Trophoblast cell (in vitro differentiated cells and primary cell): ENCODE measurements around the gene CS.
"Not testable (repeated sequence)": the region's sequence is repeated elsewhere in the genome, so short reads cannot be mapped to it uniquely, and the experiment has no call there.

Source experiments
- DNase-seq, 2 donors: peaks; one replicate each; pipeline ENCODE4 v3.0.0-alpha.2; 2016
- H2AFZ ChIP-seq: 2 replicates; pipeline ENCODE4 v1.6.1; 2013; ENCODE audit warnings: low read length, moderate library complexity, mild to moderate bottlenecking; ENCODE audit not compliant: insufficient read depth, poor library complexity
- H2AK5ac ChIP-seq: 2 replicates; pipeline ENCODE4 v1.6.1; 2013; ENCODE audit warnings: mild to moderate bottlenecking, low read length
- H2BK120ac ChIP-seq: 2 replicates; pipeline ENCODE4 v1.6.1; 2013; ENCODE audit warnings: low read length, mild to moderate bottlenecking, moderate library complexity; ENCODE audit not compliant: insufficient read depth, poor library complexity
- H2BK12ac ChIP-seq: 2 replicates; pipeline ENCODE4 v1.6.1; 2013; ENCODE audit warnings: mild to moderate bottlenecking, low read length, moderate library complexity
- H2BK5ac ChIP-seq: 2 replicates; pipeline ENCODE4 v1.6.1; 2013; ENCODE audit warnings: low read length, low read depth, moderate library complexity, mild to moderate bottlenecking; ENCODE audit not compliant: poor library complexity
- H3K14ac ChIP-seq: 2 replicates; pipeline ENCODE4 v1.6.1; 2013; ENCODE audit warnings: mild to moderate bottlenecking, low read length
- H3K18ac ChIP-seq: 2 replicates; pipeline ENCODE4 v1.6.1; 2013; ENCODE audit warnings: mild to moderate bottlenecking, low read length
- H3K23ac ChIP-seq: 2 replicates; pipeline ENCODE4 v1.6.1; 2013; ENCODE audit warnings: low read length
- H3K27ac ChIP-seq: 2 replicates; pipeline ENCODE4 v1.5.1; 2013; ENCODE audit warnings: low read depth, mild to moderate bottlenecking, inconsistent platforms, low read length, moderate library complexity
- H3K27me3 ChIP-seq: 2 replicates; pipeline ENCODE4 v1.6.1; 2013; ENCODE audit warnings: inconsistent platforms, mild to moderate bottlenecking, low read length, moderate library complexity; ENCODE audit not compliant: insufficient read depth
- H3K36me3 ChIP-seq, 2 experiments: 1 replicate in 1 of 2; 2 replicates in 1 of 2; pipeline ENCODE4 v1.6.1; 2013; ENCODE audit warnings: low read length in 2 of 2, mild to moderate bottlenecking in 2 of 2, moderate library complexity in 1 of 2; ENCODE audit not compliant: insufficient read depth in 2 of 2, control insufficient read depth in 1 of 2
- H3K4ac ChIP-seq: 2 replicates; pipeline ENCODE4 v1.6.1; 2013; ENCODE audit warnings: low read depth, mild to moderate bottlenecking, low read length, moderate library complexity
- H3K4me1 ChIP-seq, 2 experiments: 1 replicate in 1 of 2; 2 replicates in 1 of 2; pipeline ENCODE4 v1.6.1; 2013; ENCODE audit warnings: low read length in 2 of 2, mild to moderate bottlenecking in 2 of 2, moderate library complexity in 1 of 2; ENCODE audit not compliant: insufficient read depth in 2 of 2, control insufficient read depth in 1 of 2
- H3K4me2 ChIP-seq: 2 replicates; pipeline ENCODE4 v1.6.1; 2013; ENCODE audit warnings: inconsistent platforms, mild to moderate bottlenecking, low read length, moderate library complexity
- H3K4me3 ChIP-seq: 2 replicates; pipeline ENCODE4 v1.5.1; 2013; ENCODE audit warnings: mild to moderate bottlenecking, low read depth, low read length, inconsistent platforms
- H3K79me1 ChIP-seq: one replicate; pipeline ENCODE4 v1.6.1; 2013; ENCODE audit warnings: low read length
- H3K79me2 ChIP-seq: 2 replicates; pipeline ENCODE4 v1.6.1; 2013; ENCODE audit warnings: low read length, mild to moderate bottlenecking; ENCODE audit not compliant: control insufficient read depth, insufficient read depth, poor library complexity
- H3K9ac ChIP-seq: 2 replicates; pipeline ENCODE4 v1.6.1; 2013; ENCODE audit warnings: mild to moderate bottlenecking, low read length
- H3K9me3 ChIP-seq: 2 replicates; pipeline ENCODE4 v1.6.1; 2013; ENCODE audit warnings: low read depth, mild to moderate bottlenecking, control low read depth, inconsistent platforms, low read length; ENCODE audit not compliant: insufficient read depth
- H4K12ac ChIP-seq: 2 replicates; pipeline ENCODE4 v1.6.1; 2013; ENCODE audit warnings: low read depth, mild to moderate bottlenecking, low read length, moderate library complexity
- H4K8ac ChIP-seq: 2 replicates; pipeline ENCODE4 v1.6.1; 2013; ENCODE audit warnings: low read depth, mild to moderate bottlenecking, low read length, moderate library complexity
- H4K91ac ChIP-seq: one replicate; pipeline ENCODE4 v1.6.1; 2013; ENCODE audit warnings: low read depth, mild to moderate bottlenecking, low read length, moderate library complexity
- WGBS: extraction: QIAGEN DNeasy Blood & Tissue Kit; methylation state at CpG from one replicate; pipeline ENCODE4 v1.1.7; 2013; ENCODE audit warnings: missing lambda C conversion rate; ENCODE audit not compliant: insufficient read length, insufficient coverage; ENCODE audit errors: extremely low coverage; 5-methylcytosine and 5-hydroxymethylcytosine counted together

The CS gene

DNA sequence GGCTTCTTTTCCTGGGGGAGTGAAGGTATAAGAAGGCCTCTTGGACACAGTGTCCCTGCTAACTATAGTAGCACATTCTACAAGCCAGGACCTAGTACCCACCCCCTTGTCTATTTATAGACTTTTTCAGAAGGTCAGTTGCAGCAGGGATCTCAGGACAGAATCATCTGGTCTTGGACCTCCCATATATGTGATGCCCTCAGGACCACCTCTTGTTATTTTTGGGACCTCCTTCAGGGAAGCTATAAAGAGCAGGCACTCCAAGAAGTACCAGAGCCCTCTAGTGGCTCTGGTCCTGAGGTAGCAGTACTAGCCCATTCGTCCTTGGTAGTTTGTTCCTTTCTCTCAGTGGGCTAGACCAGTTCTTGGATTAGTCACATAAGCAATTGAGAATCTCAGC is 29.1 kb downstream of the CS start:
- WGBS, result no CpG with 5 or more reads among the region's 1 CpG
- Histone ChIP-seq H4K91ac (no peak overlapping the region), H3K9me3 (no peaks in the 10 kb centered on the region), H3K79me2 (peaks cover 2% of the 10 kb centered on the region), H3K4me3 (no peak overlapping the region), H3K9ac (no peak overlapping the region), H3K14ac (no peak overlapping the region), H3K27me3 (no peaks in the 10 kb centered on the region), H4K8ac (no peak overlapping the region), H3K4me1 (peaks cover 2 to 4% of the 10 kb centered on the region in 2 experiments), H3K27ac (no peak overlapping the region), H2BK120ac (no peak overlapping the region), H2AFZ (no peak overlapping the region), H2BK12ac (no peak overlapping the region), H3K4ac (no peak overlapping the region), H3K18ac (no peak overlapping the region), H3K4me2 (no peak overlapping the region), H3K23ac (no peak overlapping the region), H3K36me3 (peaks cover 34 to 49% of the 10 kb centered on the region in 2 experiments), H3K79me1 (peaks cover 3% of the 10 kb centered on the region), H4K12ac (no peak overlapping the region), H2BK5ac (no peak overlapping the region), H2AK5ac (no peak overlapping the region)
- DNase-seq, result peak in 1 of 2 donors; percentile 41

DNA sequence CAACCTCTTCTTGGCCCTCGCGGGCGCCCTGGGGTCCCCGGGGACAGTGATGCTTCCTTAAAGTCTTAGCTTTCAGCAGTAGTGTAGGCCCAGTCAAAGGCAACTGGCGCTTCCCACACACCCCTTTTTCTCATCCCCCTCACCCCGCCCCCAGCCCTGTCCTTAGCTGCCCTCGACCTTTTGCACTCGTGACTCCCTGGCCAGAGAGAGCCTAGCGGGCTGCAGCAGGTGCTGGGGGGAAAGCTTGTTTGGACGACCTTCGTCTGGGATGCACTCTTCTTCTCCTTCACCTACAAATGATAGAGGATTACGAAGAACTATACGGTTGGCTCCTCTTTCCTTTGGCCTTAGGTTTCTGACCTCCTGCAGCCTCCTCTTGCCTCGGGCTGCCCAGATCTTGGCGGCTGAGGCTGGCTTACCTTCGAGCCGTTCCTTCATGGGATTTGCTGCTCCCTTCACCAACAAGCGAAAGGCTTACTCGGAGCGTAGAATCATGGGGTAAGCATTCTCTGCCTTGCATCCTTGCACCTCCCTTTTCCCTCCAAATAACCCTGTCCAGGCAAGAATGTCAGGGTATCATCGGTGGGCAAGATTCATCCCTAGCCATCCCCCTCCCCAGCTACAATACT is 32.6 kb downstream of the CS start:
- Histone ChIP-seq H3K18ac (no peak overlapping the region), H4K12ac (no peak overlapping the region), H3K4me1 (peaks cover 2 to 4% of the 10 kb centered on the region in 2 experiments), H2AK5ac (no peak overlapping the region), H3K36me3 (peaks cover 8 to 16% of the 10 kb centered on the region in 2 experiments), H3K4ac (no peak overlapping the region), H4K8ac (peak overlapping the region; percentile 42), H2BK5ac (no peak overlapping the region), H2AFZ (peak overlapping the region; percentile 31), H2BK120ac (no peak overlapping the region), H3K9ac (peak overlapping the region; percentile 20), H3K27me3 (no peaks in the 10 kb centered on the region), H4K91ac (no peak overlapping the region), H3K14ac (no peak overlapping the region), H3K79me2 (peaks cover 2% of the 10 kb centered on the region), H3K4me2 (peak overlapping the region; percentile 82), H3K79me1 (peaks cover 3% of the 10 kb centered on the region), H3K4me3 (peak overlapping the region; percentile 83), H3K9me3 (no peaks in the 10 kb centered on the region), H3K23ac (no peak overlapping the region), H2BK12ac (no peak overlapping the region), H3K27ac (no peak overlapping the region)
- DNase-seq, result peak; percentile 30 to 44
- WGBS, result no CpG with 5 or more reads among the region's 21 CpGs

DNA sequence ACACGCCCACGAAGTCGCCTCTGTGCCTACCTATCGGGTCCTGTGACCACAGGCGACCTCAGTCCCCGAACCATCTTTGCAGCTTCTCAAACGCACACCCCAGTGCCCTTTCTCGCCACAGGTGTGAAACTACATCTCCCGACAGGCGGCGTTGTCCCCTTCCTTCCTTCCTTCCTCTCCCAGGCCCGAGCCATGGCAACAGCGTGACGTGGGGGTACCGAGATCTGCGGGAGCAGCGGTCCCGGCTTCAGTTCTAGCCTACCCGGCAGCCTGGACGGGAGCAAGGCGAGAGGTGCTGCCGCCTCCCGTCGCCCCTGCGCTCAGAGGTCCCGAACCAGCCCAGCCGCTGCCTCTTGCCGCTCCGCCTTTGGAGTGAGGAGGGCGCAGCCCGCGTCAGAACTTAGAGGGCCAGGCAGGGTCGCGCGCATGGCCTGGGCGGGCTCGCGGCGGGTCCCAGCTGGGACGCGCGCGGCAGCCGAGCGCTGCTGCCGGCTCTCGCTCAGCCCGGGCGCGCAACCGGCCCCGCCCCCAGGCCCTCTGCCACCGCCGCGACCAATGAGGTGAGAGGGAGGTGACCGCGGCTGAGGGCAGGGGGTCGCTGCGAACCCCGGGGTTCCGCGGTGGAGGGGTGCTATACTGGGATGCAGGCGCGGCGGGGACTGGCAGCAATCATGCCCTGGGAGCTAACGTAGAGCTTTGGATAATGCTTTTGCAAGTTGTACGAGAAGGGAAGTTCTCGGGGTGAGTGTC is 33.3 kb downstream of the CS start, which contains the start of gene COQ10A:
Gene COQ10A, plus strand, starts transcription at position 250 of the 750 bp plus-strand sequence. Its CDS starts 177 bp downstream, at position 427.
- H3K4me2 ChIP-seq, result peak within 1 kb of the TSS; percentile 82

DNA sequence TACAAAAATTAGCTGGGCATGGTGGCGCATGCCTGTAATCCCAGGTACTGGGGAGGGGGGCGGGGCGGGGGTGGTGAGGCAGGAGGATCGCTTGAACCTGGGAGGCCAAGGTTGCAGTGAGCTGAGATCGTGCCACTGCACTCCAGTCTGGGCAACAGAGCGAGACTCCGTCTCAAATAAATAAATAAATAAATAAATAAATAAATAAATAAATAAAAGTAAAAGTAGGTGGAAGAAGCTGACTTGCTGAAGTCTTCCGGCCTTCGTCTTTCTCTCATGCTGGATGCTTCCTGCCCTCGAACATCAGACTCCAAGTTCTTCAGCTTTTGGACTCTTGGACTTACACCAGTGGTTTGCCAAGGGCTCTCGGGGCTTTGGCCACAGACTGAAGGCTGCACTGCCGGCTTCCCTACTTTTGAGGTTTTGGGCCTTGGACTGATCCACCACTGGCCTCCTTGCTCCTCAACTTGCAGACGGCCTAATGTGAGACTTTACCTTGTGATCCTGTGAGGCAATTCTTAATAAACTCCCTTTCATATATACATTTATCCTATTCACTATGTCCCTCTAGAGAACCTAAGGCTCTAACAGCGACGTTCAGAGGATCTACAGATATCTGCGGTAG is 34.0 kb downstream of the CS start:
- H2BK120ac ChIP-seq, H3K18ac ChIP-seq, H3K79me1 ChIP-seq, DNase-seq, H3K27ac ChIP-seq, H2BK12ac ChIP-seq, H4K12ac ChIP-seq, H3K23ac ChIP-seq, H3K4me1 ChIP-seq, H3K9ac ChIP-seq, H3K4ac ChIP-seq, H3K9me3 ChIP-seq, H3K27me3 ChIP-seq, H4K91ac ChIP-seq, H2AK5ac ChIP-seq, H2BK5ac ChIP-seq, H3K79me2 ChIP-seq: not testable (repeated sequence)
- Histone ChIP-seq H3K14ac (peak overlapping the region; percentile 18), H4K8ac (peak overlapping the region; percentile 41), H3K4me3 (peak overlapping the region; percentile 83), H2AFZ (peak overlapping the region; percentile 92), H3K36me3 (peaks cover 6 to 11% of the 10 kb centered on the region in 2 experiments), H3K4me2 (peak overlapping the region; percentile 82)
- WGBS, result no CpG with 5 or more reads among the region's 16 CpGs

More for the DNA sequence above, 33.3 kb downstream of the CS start, which contains the start of gene COQ10A:
- H3K79me2 ChIP-seq, result peaks cover 2% of the 10 kb centered on the region
- H3K27me3 ChIP-seq, result no peaks in the 10 kb centered on the region
- peak within 1 kb of the TSS; percentile 71 for H4K91ac ChIP-seq
- H3K27ac ChIP-seq, result peak within 1 kb of the TSS; percentile 62
- H3K36me3 ChIP-seq, result peaks cover 6 to 11% of the 10 kb centered on the region in 2 experiments
- H3K23ac ChIP-seq, result no peak within 1 kb of the TSS
- H3K14ac ChIP-seq, result peak within 1 kb of the TSS; percentile 70
- peak within 1 kb of the TSS; percentile 63 for H3K9ac ChIP-seq
- peak within 1 kb of the TSS; percentile 20 for H2BK120ac ChIP-seq
- H3K18ac ChIP-seq, result peak within 1 kb of the TSS; percentile 44
- peak within 1 kb of the TSS; percentile 92 for H2AFZ ChIP-seq
- peak within 1 kb of the TSS; percentile 75 for H4K12ac ChIP-seq
- H2BK5ac ChIP-seq, result peak within 1 kb of the TSS; percentile 42
- H4K8ac ChIP-seq, result peak within 1 kb of the TSS; percentile 69
- H3K9me3 ChIP-seq, result no peaks in the 10 kb centered on the region
- DNase-seq, result peak; percentile 80 to 90
- WGBS, result no CpG with 5 or more reads among the region's 68 CpGs
- peaks cover 3% of the 10 kb centered on the region for H3K79me1 ChIP-seq
- H3K4me3 ChIP-seq, result peak within 1 kb of the TSS; percentile 83
- no peak within 1 kb of the TSS for H2BK12ac ChIP-seq
- H2AK5ac ChIP-seq, result no peak within 1 kb of the TSS
- no peak within 1 kb of the TSS for H3K4ac ChIP-seq
- H3K4me1 ChIP-seq, result peaks cover 4% of the 10 kb centered on the region in 2 experiments
